ENCODE data around the gene PSMC6. TPM values are rescaled to one million over a fixed set of nuclear protein-coding genes. Genes with fewer than 3 reads are reported as not detected.
A peak's percentile ranks its signal among the peaks of the same experiment; 100 is the strongest.

Gene PSMC6
- total RNA-seq: 79.6 TPM
- long read RNA-seq, transcript PSMC6-211 (4 exons, 573 nt): minor isoform, 5 of 409 reads
- long read RNA-seq, transcript PSMC6-201 (14 exons, 2,188 nt): major isoform, 352 of 409 reads
- long read RNA-seq, transcript PSMC6-208 (3 exons, 535 nt): minor isoform, 5 of 409 reads
- long read RNA-seq, partial matches to known transcripts: 18 of 409 reads
- long read RNA-seq, other reads (novel, unspliced or antisense): 28 of 409 reads

DNA sequence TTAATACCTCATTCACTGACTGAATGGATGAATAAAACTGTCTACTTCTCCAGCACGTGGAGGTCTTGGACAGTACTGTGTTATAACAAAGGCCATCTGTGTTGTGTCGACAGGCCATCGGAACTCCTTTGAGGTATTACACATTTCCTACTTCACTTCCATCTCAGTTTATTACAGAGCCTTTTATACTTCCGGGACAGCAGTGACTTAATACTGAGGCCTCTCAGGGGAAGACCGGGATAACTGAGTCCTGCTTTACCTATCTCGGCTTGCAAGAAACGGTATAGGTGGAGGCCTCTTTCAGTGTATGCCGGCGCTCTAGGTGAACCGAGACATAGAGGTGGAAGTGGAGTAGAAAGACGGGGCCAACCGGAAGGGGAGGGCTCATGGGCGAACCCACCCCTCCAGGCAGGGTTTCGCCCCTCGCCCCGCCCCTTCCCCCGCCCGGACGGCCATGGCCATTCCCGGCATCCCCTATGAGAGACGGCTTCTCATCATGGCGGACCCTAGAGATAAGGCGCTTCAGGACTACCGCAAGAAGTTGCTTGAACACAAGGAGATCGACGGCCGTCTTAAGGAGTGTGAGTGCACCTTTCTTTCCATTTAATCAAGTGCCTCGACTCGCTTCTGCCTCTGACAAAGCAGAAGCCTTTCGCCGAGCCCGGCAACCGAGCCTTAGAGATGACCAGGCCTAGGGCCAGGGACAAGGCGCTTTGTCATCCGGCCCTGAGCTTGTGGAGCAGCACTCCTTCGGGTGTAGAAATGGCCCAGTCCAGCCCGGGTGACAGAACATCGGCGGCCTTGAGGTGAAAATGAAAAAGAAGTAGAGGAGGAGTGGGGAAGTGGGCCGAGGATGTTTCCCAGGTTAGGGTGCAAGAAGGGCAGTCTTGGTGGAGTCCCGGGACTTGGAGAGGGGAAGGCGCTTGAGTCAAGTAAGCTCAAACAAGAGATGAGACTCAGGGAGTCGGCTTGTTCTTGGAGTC, at the start of gene PSMC6:
Gene PSMC6, plus strand, starts transcription at position 477 of the 983 bp plus-strand sequence. Its CDS starts 20 bp downstream, at position 497.
- peak; percentile 98 for DNase-seq (ENCODE audit: low spot score)

DNA sequence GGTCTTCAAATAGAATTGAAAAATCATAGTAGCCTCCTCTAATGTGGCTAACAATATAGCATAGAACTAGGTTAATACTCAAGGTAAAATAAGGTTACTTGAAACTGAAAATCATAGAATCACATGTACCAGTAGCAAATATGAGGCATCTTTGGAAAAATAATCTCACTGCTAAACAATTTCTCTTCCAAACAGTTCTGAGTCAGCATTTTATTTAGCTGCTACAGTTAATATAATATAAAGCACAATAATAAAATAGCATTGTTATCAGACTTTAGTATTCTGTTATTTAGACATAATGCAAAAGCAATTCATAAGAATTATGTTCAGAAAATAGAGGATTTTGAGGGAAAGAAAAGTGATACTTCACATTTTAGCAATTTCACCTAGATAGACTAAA, 46.7 kb upstream of the PSMC6 start:
- DNase-seq (ENCODE audit: low spot score): no peak

DNA sequence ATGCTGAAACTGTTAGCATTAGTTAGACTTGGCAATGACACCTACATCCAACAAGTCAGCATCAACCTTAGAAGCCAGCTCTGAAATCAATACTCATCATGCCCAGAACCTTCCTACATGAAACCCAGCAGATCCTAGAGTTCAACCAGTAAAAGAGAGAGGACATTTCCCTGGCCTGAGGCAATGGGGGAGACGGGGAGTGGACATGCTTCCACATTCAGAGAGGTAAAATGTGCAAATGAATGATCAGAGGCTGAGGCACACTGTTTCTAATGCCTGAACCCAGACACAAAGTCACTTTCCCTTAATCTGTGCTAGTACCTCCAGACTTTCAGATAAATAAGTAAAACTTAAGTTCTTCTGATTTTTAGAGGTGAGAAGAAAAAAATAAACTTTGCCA, 46.2 kb upstream of the PSMC6 start:
- DNase-seq (ENCODE audit: low spot score): no peak

DNA sequence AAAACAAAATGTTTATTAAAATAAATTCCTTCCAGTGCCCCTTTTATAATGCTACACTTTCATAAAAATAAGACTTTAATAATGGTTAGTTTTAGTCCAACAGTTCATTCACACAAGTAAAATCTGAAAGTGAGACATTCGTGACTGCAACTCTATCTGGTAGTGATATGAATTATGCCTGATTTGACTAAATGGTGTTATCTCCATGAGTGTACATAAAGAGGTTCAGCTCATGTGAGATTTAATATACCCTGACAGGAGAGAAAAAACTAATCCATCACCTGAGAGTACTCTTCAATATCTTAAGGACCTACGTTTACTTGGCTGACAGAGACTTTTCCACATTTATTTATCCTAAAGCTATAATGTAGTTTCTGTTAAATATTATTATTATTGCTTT, 45.7 kb upstream of the PSMC6 start:
- DNase-seq (ENCODE audit: low spot score): no peak

DNA sequence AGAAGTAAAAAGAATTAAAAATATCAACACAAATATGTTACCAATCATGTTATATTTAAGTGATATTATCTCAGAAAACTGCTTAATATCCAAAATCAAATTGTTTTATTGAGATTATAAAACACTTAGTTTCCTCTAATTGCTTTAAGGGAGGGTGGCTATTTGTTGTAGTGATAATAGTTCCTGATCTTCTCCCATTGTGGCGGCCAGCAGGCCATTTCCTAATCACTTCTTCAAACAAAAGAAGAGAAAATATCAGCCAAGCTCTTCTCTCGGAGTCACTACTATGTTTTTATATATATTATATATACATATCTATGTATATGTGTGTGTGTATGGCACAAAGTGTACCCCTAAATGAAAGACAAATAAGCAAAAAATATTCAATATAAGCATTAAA, 43.1 kb upstream of the PSMC6 start:
- no peak for DNase-seq (ENCODE audit: low spot score)

DNA sequence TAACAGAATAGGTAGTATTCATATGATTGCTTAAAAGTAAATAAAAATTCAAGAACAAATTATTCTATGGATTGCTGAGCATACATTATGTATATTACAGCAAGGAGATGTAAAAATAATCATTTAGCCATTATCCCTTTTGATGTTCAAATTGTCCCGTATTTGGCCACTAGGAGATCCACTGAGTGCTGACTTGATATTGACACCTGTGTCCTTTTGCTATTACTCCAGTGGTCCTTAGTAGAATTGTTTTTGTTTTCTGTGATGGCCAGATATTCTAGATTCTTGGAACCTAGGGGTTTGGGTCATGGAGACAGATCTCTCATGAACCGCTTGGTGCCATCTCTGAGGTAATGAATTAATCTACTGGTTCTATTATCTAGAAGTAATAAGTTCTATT, 28.4 kb upstream of the PSMC6 start:
- no peak for DNase-seq (ENCODE audit: low spot score)

DNA sequence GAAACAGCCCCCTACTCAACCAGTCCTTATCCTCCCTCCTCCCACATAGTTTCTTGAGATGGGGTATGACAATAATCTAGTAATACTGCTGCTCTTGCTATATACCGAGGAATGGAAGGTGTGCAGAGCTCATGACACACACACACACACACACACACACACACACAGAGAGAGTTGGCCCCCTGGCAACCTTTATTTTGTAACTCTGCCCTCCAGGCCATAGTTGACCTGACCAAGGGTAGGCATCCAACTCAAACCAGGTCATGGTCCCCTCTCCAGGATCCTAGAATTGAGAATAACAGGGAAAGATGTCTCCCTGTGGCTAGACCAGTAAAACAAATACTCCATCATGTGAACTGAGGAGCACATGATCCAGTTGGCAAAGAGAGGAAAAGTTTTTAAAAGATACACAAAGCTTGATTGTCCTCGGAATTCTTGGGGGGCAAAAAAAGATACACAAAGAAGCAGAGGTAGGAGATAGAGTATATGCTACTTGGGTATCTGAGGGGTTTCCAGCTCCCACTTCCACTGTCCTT, 22.9 kb upstream of the PSMC6 start:
- no peak for DNase-seq (ENCODE audit: low spot score)

DNA sequence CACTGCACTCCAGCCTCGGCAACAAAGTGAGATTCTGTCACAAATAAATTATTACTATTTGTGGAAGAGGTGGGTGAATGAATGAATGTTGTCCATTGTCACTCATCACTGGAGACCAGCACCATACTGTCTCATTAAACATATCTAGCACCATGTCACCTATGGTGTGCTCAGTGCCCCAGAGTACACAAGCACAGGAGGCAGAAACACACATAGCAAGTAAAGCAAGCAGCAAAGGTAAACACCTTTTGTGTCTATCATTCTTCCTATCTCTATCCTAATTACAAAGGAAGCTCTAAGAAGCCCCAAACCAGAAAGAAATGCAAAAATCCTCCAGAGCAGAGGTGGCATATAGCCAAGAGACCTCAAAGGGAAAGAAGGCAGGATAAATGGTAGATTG, 20.8 kb upstream of the PSMC6 start:
- DNase-seq (ENCODE audit: low spot score): no peak

DNA sequence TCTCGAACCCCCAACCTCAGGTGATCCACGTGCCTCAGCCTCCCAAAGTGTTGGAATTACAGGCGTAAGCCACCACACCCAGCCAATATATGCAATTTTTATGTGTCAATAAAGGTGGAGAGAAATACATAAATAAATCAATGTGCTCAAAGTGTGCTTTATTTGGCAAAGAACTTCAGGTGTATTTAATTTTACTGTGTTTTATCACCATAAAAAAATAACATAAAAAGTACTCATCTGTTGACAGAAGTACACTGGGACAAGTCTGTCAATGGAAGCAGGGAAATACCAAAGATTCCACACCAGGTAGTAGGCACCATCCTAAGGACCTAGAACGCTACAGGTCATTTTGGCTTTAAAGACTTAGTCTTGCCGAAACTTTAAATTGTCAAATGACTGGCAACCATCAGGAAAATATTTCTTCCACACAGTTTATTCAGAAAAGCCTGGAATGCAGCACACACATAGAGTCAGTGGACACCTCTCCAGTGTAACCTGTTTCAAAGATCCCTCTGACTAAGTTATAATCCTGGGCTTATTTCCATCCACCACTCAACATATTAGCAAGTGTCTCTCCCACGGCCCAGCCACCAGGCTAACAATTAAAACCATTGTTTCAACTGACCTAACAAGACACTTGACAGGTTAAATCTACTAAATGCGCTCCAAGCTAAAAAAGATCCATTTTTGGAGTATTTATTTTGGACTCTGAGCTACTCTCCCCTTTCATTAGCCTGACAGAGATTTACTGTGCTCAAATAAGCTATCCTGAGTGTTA, 15.8 kb upstream of the PSMC6 start:
- DNase-seq (ENCODE audit: low spot score): no peak

DNA sequence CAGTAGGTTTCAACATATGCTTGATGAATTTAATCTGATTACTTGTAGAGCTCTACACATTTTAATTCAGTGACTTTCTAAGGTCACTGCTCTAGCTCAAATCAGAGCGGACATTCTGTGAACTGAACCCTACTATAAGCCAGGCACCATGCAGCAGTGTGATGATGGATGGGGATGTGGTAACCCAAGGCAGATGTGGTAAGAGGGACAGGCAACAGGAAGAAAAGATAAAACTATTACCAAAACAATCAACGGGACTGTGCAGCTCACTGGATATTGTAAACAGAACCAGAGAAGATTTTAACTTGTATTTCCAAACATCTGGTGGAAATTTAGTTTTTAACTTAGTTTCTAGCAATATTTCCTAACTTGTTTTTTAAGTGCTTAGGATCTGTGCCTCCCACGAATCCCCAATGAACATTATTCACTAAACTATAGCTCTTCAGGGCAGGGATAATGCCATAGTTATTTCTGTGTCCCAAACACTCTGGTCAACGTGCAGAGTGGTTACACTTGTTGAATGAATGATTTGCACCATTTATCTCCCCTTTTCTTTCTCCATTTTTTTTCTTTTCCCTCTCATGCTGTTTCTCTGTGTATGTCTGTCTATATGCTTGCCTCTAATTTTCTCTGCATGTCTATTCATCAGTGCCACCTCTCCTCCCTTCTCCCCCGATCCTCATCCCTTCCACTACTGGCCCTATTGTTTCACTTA, 14.6 kb upstream of the PSMC6 start:
- DNase-seq (ENCODE audit: low spot score): no peak

DNA sequence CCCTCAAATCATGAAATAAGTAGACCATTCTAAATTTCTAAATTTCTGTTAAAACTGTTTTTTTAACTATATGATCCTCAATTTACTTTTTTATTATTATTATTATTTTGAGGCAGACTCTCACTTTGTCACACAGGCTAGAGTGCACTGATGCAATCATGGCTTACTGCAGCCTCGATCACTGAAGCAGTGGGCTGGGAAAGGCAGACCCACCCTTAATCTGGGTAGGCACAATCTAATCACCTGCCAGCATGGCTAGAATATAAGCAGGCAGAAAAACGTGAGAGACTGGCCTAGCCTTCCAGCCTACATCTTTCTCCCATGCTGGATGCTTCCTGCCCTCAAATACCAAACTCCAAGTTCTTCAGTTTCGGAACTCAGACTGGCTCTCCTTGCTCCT, 14.0 kb upstream of the PSMC6 start:
- DNase-seq (ENCODE audit: low spot score): no peak

DNA sequence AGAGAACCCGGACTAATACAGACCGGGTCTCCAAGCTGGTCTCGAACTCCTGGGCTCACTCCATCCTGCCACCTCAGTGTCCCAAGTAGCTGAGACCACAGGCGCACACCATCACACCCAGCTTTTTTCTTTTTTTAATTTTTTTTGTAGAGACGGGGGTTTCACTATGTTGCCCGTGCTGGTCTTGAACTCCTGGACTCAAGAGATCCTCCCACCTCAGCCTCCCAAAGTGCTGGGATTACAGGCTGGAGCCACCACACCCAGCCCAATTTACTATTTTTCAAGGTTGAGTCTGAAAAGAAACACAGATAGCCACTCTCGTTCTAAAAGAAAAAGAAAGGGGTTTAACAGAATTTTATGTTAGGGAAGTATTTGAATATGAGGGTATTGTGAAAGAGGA, 13.5 kb upstream of the PSMC6 start:
- DNase-seq (ENCODE audit: low spot score): no peak

DNA sequence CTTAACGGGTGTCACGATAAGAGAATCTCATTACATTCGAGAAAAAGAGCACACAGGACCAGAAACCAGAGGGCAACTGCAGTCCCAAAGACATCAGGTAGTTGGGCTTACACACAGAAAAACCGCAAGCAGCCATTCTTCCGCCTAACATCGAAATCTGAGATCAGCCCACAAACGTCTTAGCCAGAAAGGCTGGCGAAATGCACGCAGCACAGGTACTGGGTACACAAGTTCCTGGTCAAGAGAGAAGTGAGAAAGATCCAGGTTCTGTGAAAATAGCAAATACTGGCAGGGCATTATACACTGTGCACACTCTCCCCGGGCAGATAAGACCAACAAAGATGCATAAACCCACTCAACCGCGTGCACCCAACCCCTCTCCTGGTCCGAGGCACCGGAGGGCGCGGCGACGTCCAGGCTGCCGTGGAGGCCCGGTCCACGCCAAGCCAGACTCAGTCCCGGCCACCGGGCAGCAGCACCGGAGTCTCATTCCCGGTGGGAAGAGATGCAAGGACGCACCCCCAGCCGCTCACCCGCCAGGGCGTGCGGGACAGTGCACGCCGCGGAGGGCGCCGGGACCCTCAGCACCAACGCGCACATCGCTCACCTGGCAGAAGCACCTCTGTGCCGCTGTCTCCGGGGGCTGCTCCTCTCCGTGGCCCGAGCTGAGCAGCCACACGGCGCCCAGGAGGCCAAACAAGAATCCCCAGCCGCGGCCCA, 12.1 kb upstream of the PSMC6 start:
- no peak for DNase-seq (ENCODE audit: low spot score)

DNA sequence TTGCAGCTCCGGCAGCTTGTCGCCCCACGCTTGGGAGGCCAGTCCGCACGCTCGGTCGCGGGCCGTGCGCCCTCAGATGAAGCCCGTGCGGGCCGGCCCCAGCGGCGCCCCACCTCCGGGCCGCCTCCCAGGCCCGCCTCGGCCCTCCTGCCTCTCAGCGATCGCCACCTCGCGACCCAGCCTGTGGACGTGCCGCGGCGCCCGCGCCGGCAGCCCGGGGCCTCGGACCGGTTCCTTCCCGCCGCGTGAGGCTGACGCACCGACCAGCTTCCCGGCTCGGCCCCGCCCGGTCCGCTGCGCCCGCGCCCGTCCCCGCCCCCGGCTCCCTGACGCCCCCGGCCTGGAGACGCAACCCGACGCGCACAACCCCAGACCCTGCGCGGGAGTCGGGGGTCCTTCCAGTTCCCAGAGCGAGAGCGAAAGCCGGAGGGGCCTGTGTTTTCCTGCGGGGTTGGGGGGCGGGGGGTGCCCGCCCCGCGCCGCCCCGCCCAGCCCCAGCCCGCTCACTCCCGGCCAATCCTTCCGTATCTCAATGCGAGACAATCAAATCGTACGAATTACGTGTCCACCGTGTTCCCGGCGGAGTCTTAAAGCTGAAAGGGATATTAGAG, 11.4 kb upstream of the PSMC6 start, which contains the start of gene ERO1A:
Gene ERO1A, minus strand, starts transcription at position 78 of the 611 bp plus-strand sequence. Its CDS starts 77 bp downstream, at position 1.
- DNase-seq (ENCODE audit: low spot score): peak; percentile 95

DNA sequence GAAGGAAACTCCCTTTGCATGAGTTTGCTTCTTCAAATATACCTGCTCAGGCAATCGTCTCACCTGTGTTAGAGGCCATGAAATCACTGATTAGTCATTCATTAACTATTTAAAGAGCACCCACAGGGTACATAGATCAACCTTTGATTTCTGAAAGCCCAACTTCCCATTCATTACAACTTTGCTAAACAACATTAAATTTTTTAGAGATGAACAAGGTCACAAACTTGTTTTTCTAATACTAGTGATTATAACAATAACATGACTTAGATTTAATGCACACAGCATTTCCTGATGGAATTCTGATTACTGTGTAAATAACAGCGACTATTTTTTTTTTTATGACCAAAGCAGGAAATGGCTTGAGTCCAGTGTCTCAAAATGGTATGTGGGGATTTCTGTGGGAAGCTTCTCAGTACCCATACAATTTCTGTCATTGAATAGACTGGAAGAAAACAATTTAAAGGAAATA, 6.3 kb upstream of the PSMC6 start:
- no peak for DNase-seq (ENCODE audit: low spot score)

DNA sequence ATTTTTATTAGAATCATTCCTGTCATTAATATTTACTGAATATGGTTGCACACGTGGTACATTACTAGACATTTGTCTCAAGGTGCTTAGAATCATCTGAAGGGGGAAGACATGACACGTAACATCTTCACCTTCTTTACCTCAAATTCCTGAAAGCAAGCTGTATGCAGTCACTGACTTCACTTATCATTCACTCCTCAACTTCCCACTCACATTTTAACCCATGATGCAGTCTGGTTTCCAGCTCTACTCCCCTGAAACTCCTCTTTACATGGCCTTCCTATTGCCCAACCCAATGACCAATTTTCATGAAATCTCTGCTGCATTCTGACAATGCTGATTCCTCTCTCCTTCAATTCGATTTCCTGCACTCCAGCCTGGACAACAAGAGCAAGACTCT, 5.8 kb upstream of the PSMC6 start:
- no peak for DNase-seq (ENCODE audit: low spot score)

DNA sequence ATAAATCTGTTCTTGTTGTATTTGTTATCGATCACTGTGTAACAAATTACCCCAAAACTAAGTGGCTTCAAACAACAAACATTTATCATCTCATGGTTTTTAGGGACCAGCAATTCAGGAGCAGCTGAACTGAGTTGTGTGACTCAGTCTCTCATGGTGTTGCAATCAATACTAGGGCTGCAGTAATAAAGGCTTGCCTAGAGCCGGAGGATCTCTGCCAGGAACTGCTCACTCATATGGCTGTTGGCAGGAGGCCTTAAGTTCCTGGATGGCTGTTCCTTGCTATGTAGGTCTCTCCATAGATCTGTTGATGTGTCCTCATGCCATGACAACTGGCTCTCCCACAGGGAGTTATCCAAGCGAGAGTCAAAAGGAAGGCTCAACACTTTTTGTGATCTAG, 3.8 kb upstream of the PSMC6 start:
- no peak for DNase-seq (ENCODE audit: low spot score)

DNA sequence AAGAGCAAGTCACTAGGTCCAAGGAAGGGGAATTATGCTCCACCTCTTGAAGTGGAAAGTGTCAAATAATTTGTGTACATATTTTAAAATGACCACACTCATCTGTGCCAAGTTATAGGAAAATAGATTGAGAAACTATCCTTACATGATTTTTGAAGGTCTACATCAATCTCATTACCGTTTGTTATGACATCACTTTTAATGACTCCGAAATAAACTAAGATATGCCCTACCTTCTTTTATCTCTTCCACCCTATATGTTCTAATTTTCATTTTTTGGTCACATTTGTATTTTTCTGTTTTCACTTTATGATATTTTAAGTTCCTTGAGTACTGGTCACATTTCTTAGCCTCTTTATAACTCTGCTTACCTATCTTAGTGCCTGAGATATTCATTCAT, 3.3 kb upstream of the PSMC6 start:
- DNase-seq (ENCODE audit: low spot score): no peak

DNA sequence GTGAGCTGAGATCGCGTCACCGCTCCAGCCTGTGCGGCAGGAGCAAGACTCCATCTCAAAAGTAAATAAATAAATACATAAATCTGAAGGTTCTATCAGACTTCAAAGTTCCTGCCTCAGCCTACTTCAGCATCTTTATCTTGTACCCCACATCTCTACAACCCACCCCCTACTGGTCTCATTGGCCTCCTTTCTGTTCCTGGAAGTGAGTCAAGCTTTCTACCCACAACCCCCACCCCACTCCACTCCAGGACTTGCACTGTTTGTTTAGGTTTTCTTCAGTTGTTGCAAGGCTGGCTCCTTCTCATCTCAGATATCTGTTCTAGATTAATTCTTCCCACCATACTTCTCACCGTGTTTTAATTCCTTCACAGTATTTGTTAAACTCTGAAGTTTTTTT, 714 bp upstream of the PSMC6 start:
- no peak for DNase-seq (ENCODE audit: low spot score)

DNA sequence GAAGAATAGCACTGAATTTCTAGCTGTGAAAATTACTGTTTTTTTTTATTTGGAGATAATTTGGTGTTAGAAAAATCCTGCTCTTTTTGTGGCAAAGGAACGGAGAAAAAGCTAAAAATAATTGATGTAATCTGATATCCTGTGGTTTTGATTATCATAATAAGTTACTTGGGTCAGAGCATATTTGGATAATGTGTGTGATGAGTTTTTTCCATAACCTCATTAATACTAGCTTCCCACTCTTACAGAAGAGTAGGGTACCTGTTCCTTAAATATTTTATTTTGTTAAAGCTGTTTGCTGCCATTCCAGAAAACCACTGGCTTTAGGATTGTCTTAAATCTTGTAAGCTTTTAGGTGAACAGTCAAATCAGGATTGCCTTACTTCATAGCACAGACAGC, 4.7 kb downstream of the PSMC6 start:
- no peak for DNase-seq (ENCODE audit: low spot score)
